ENCODE measurements around the gene CREB3L4. TPM values are rescaled to one million over a fixed set of nuclear protein-coding genes. Genes with fewer than 3 reads are reported as not detected.

Gene CREB3L4
- total RNA-seq, result 7.2 and 11.6 TPM in 2 replicates

GRCh38 chr1:153967107-153967999, at the start of gene CREB3L4:
Gene CREB3L4 (plus strand): TSS chr1:153967902. CDS start chr1:153968526, 624 bp downstream.

GRCh38 chr1:153922972-153923925, 44.5 kb upstream of the CREB3L4 start, which contains the start of gene GATAD2B:
Gene GATAD2B (minus strand): TSS chr1:153922972. CDS start chr1:153828347, 94,625 bp downstream.

GRCh38 chr1:153946622-153947241, 21.0 kb upstream of the CREB3L4 start, which contains the start of gene DENND4B:
Gene DENND4B (minus strand): TSS chr1:153946718. CDS start chr1:153944374, 2,344 bp downstream.

GRCh38 chr1:153958111-153958960, 9.4 kb upstream of the CREB3L4 start, which contains the start of gene CRTC2:
Gene CRTC2 (minus strand): TSS chr1:153958612. CDS start chr1:153958497, 115 bp downstream.

GRCh38 chr1:153963030-153963849, 4.5 kb upstream of the CREB3L4 start, which contains the start of gene SLC39A1:
Gene SLC39A1 (minus strand): TSS chr1:153963537. CDS start chr1:153962715, 822 bp downstream.

GRCh38 chr1:153977250-153978240, 9.8 kb downstream of the CREB3L4 start, which contains the start of gene JTB:
Gene JTB (minus strand): TSS chr1:153977674. CDS start chr1:153977252, 422 bp downstream.

GRCh38 chr1:153985941-153986761, 18.4 kb downstream of the CREB3L4 start, which contains the start of gene RAB13:
Gene RAB13 (minus strand): TSS chr1:153986339. CDS start chr1:153986236, 103 bp downstream.

GRCh38 chr1:153990468-153991150, 22.9 kb downstream of the CREB3L4 start, which contains the start of gene RPS27:
Gene RPS27 (plus strand): TSS chr1:153990762. CDS start chr1:153990797, 35 bp downstream.

Small RNA genes lying within 50 kb of the gene (small RNA-seq; reads per million reads assigned to genes)
- gene MIR6737 (ENCODE audit: low replicate concordance), result not detected

Other genes starting within 250 kb of the CREB3L4 start
- 51.6 and 51.8 TPM in 2 replicates for gene INTS3, start 239.9 kb upstream of the CREB3L4 start, total RNA-seq
- 6.7 and 15.3 TPM in 2 replicates for gene SLC27A3, start 192.5 kb upstream of the CREB3L4 start, total RNA-seq
- 7.3 and 11.4 TPM in 2 replicates for gene GATAD2B, start 44.9 kb upstream of the CREB3L4 start, total RNA-seq
- gene DENND4B, start 21.2 kb upstream of the CREB3L4 start, total RNA-seq, result 26.9 and 28.2 TPM in 2 replicates
- gene CRTC2, start 9.3 kb upstream of the CREB3L4 start, total RNA-seq, result 7.7 and 8.3 TPM in 2 replicates
- gene SLC39A1, start 4.4 kb upstream of the CREB3L4 start, total RNA-seq, result 117 and 125 TPM in 2 replicates
- 109 and 147 TPM in 2 replicates for gene JTB, start 9.8 kb downstream of the CREB3L4 start, total RNA-seq
- gene RAB13, start 18.4 kb downstream of the CREB3L4 start, total RNA-seq, result 30.9 and 105 TPM in 2 replicates
- 955 and 1,777 TPM in 2 replicates for gene RPS27, start 22.9 kb downstream of the CREB3L4 start, total RNA-seq
- under 0.01 TPM in 2 replicates for gene NUP210L, start 187.2 kb downstream of the CREB3L4 start, total RNA-seq
- 439 and 952 TPM in 2 replicates for gene TPM3, start 224.2 kb downstream of the CREB3L4 start, total RNA-seq
- not detected in 2 replicates for gene CFAP141, start 238.4 kb downstream of the CREB3L4 start, total RNA-seq